ENCODE results near the gene PRRG1.

DNA sequence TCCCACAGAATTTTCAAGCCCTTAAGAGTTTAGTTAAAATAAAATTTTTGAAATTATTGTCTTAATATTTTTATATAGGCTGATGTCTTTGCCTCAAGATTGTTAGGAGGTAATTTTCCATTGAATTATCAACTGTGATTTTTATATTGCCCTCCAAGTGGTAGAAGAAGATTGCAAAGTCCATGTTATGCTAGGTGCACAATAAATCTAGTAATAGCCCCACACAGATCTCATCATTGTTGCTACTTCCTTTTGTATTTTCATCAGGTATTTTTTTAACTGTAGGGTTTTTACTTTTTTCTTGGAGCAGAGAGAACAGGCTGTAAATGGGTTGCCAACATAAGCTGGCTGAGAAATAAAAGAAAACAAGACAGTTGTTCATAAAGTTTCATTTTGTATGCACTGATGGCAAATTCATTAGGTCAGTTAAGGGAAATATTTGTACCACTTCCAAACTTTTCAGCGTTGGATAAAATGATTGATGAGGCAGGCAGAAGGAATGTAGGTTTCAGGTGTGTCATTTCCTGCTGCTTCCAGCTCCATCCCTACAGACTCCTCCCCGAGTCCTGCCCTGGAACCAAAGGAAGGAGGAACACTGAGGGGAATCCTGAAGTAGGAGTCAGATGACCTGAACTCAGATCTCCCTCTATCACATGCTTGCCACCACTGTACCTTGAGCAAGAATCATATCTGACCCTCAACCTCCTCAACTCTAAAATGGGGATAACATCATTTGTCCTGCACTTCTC is 105.5 kb downstream of the PRRG1 start:
- TF ChIP-seq POLR2A (IDR thresholded peaks at IDR 0.05; ENCODE audit: low read depth, low read length) (no peak), POLR2AphosphoS5 (IDR thresholded peaks at IDR 0.05; ENCODE audit: low read depth, low read length) (no peak), TAF1 (IDR thresholded peaks at IDR 0.05; ENCODE audit: borderline replicate concordance, low read depth, low read length) (no peak)

All from GM12892 (cell line).